Esophagus squamous epithelium (tissue), 4 donors: ENCODE measurements around the gene NFKB1.

Experiments used
- CTCF ChIP-seq, 6 experiments: fragments of 450-650 bp in 4 of 6; fragments of 200-600 bp in 2 of 6; sonication (generic) in 2 of 6; IDR thresholded peaks; one replicate each; pipeline ENCODE4 v1.5.1; 2016 to 2019; ENCODE audit warnings: antibody characterized with exemption in 6 of 6, mild to moderate bottlenecking in 4 of 6, moderate library complexity in 4 of 6
- POLR2A ChIP-seq, 4 donors: fragments of 450-650 bp; IDR thresholded peaks; one replicate each; pipeline ENCODE4 v1.6.1; 2017; ENCODE audit warnings: antibody characterized with exemption in 4 of 4, mild to moderate bottlenecking in 4 of 4, moderate library complexity in 3 of 4

GRCh38 chr4:102504941-102505340 is 3.8 kb downstream of the NFKB1 start:
- TF ChIP-seq CTCF (IDR thresholded peaks at IDR 0.05) (no peak), POLR2A (IDR thresholded peaks at IDR 0.05) (no peak)
